Measurements from ENCODE around the gene LMCD1. TPM values are rescaled to one million over a fixed set of nuclear protein-coding genes. Genes with fewer than 3 reads are reported as not detected.

Gene LMCD1
- total and polyA plus RNA-seq, 2 of the 4 experiments (the other 2 are of a cell fraction) = 50.0 to 53.8 TPM

DNA sequence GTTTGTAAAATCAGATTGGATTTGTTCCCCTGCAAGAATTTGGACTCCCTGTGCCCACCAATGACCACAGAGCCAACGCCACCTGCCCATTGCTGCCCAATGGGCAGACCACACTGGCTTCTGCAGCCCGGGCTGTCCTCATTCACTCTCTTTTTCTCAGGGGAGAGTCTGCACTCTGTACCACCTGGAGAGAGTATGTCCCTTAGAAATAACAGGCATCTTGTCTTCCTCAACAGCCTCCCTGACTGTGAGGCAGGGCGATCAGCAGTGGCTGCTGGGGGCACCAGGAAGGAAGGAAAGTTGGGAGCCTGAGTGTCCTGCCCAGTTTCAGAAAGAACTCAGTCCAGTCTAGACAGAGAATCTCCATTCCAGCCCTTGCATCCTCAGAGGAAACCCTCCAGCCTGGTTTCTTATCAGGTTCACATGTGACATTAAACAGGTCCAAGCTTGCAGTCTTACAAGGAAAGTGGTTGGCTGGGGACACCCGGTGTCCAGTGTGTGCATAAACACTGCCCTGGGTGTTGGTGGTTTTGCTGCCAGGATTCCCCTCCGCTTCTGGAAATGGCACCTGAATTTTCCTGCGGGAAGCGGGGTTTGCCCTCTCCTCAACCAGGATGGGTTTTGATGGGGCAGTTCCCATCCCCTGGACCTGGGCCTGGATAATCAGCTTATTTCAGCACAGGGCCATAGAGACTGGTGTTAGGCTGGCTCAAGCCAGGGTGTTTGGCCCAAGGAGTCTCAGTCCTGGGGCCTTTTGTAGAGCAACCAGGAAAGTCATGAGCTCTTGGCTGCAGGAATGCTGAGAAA is 105.8 kb downstream of the LMCD1 start:
- no peaks in the 10 kb centered on the region; the same call in 1 of the 2 replicates for H4K20me1 ChIP-seq (ENCODE audit: insufficient read depth, low read length)
- H4K91ac ChIP-seq (ENCODE audit: insufficient read depth, low read depth, low read length) = peak overlapping the region; percentile 32; the same call in 1 of the 2 replicates
- peak; percentile 91 for TF ChIP-seq SMC3 (IDR thresholded peaks at IDR 0.05; ENCODE audit: low read depth, low read length)
- TF ChIP-seq MAFK (IDR thresholded peaks at IDR 0.05; ENCODE audit: low read depth, low read length) = no peak
- TF ChIP-seq, protein P1, sequence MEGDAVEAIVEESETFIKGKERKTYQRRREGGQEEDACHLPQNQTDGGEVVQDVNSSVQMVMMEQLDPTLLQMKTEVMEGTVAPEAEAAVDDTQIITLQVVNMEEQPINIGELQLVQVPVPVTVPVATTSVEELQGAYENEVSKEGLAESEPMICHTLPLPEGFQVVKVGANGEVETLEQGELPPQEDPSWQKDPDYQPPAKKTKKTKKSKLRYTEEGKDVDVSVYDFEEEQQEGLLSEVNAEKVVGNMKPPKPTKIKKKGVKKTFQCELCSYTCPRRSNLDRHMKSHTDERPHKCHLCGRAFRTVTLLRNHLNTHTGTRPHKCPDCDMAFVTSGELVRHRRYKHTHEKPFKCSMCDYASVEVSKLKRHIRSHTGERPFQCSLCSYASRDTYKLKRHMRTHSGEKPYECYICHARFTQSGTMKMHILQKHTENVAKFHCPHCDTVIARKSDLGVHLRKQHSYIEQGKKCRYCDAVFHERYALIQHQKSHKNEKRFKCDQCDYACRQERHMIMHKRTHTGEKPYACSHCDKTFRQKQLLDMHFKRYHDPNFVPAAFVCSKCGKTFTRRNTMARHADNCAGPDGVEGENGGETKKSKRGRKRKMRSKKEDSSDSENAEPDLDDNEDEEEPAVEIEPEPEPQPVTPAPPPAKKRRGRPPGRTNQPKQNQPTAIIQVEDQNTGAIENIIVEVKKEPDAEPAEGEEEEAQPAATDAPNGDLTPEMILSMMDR (conservative IDR thresholded peaks at IDR 0.05; ENCODE audit: low read depth, low read length) = peak; percentile 77
- TF ChIP-seq RAD21 (IDR thresholded peaks at IDR 0.05; ENCODE audit: low read length) = peak; percentile 90
- TF ChIP-seq, protein P2, sequence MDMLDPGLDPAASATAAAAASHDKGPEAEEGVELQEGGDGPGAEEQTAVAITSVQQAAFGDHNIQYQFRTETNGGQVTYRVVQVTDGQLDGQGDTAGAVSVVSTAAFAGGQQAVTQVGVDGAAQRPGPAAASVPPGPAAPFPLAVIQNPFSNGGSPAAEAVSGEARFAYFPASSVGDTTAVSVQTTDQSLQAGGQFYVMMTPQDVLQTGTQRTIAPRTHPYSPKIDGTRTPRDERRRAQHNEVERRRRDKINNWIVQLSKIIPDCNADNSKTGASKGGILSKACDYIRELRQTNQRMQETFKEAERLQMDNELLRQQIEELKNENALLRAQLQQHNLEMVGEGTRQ (IDR thresholded peaks at IDR 0.05; ENCODE audit: low read depth, low read length) = peak; percentile 23; the same call in 1 of the 2 replicates
- BruUV-seq (replicated peaks) = no TSS peak
- peak overlapping the region in 1 of 2 experiments; percentile 46; a peak in 1 of 4 replicates for H4K8ac ChIP-seq (ENCODE audit: low read depth in 2 of 2, low read length in 2 of 2)
- POLR2A ChIA-PET (ENCODE audit: unreplicated experiment) = no interaction called here
- H3K4me1 ChIP-seq (ENCODE audit: control insufficient read depth, insufficient read depth, low read length) = peaks cover 7% of the 10 kb centered on the region
- peak overlapping the region; percentile 68 for H2AK9ac ChIP-seq (replicated peaks; ENCODE audit: low read depth, low read length, poor library complexity)
- DNase-seq (peak; percentile 78), ATAC-seq (ENCODE audit: low read depth) (peak; percentile 91)
- peak overlapping the region; percentile 13; the same call in 1 of the 2 replicates for H3K18ac ChIP-seq (ENCODE audit: low read depth, low read length)
- peak overlapping the region; percentile 75 for H2BK120ac ChIP-seq (ENCODE audit: low read depth, low read length)
- no peak overlapping the region for H2BK5ac ChIP-seq (ENCODE audit: low read depth, low read length, poor library complexity, severe bottlenecking)
- no peaks in the 10 kb centered on the region for H3K36me3 ChIP-seq (ENCODE audit: control insufficient read depth, insufficient read depth, low read length)
- no peak overlapping the region for H3K9ac ChIP-seq (ENCODE audit: low read depth, low read length)
- H2BK20ac ChIP-seq (ENCODE audit: low read depth, low read length) = peak overlapping the region; percentile 27; the same call in 1 of the 2 replicates
- H3K27ac ChIP-seq (ENCODE audit: insufficient read depth, low read length) = no peak overlapping the region
- no peaks in the 10 kb centered on the region for H3K9me3 ChIP-seq (ENCODE audit: control insufficient read depth, insufficient read depth, low read length)
- no peak overlapping the region for H3K4me3 ChIP-seq (ENCODE audit: insufficient read depth, low read depth, low read length)
- no peak overlapping the region for H3K14ac ChIP-seq (replicated peaks; ENCODE audit: low read depth, low read length)
- no peak overlapping the region for H3K4me2 ChIP-seq (ENCODE audit: low read depth, low read length)
- no peaks in the 10 kb centered on the region for H3K27me3 ChIP-seq (ENCODE audit: control insufficient read depth, insufficient read depth, low read length)
- no peak overlapping the region for H4K5ac ChIP-seq (ENCODE audit: low read depth, low read length)
- in situ Hi-C loops (cut with MboI; ENCODE audit: low sequenced_read_pairs) (no loop called here), intact Hi-C loops (cut with micrococcal nuclease) (loop anchor here (1.0 kb wide), 1 partner anchor 165 kb away; no protein-coding TSS in a partner anchor), dilution Hi-C loops (cut with HindIII; ENCODE audit: low sequenced_read_pairs, unreplicated experiment) (no loop called here)
- H2BK15ac ChIP-seq (ENCODE audit: low read depth, low read length) = no peak overlapping the region; the same call in 2 of the 3 replicates
- CTCF ChIA-PET = interaction anchor here (0.8 to 1.3 kb wide), 5 partner anchors 45 to 191 kb away, joined by 3 to 6 read pairs (median 3); partner anchors contain the start of gene LMCD1
- 57% methylated on average over 2 of the region's 7 CpGs; no CpG with 5 or more reads in 1 of the 2 experiments for WGBS, 2 experiments (ENCODE audit: extremely low coverage in 2 of 2, insufficient read length in 1 of 2)
- peak overlapping the region; percentile 73 for H3K4ac ChIP-seq (ENCODE audit: low read depth, low read length)
- peak overlapping the region; percentile 69 for H2AFZ ChIP-seq (replicated peaks; ENCODE audit: low read length, poor library complexity)
- H2AK5ac ChIP-seq (ENCODE audit: low read depth, low read length) = peak overlapping the region; percentile 71
- H3K9me1 ChIP-seq (ENCODE audit: insufficient read depth, low read length) = no peaks in the 10 kb centered on the region; the same call in 1 of the 2 replicates
- no peaks in the 10 kb centered on the region for H3K79me1 ChIP-seq (ENCODE audit: low read depth in 1 of 2, low read length in 2 of 2)
- H3K56ac ChIP-seq (ENCODE audit: extremely low read depth, insufficient read depth, low read length) = no peak overlapping the region; the same call in 1 of the 2 replicates
- no peak overlapping the region for H3K23ac ChIP-seq (ENCODE audit: low read depth, low read length)

Data from IMR-90 (cell line).